ENCODE results near the gene SPAG16. TPM values are rescaled to one million over a fixed set of nuclear protein-coding genes. Genes with fewer than 3 reads are reported as not detected.

The SPAG16 gene
- total RNA-seq, 1 donor: 56.1 TPM

DNA sequence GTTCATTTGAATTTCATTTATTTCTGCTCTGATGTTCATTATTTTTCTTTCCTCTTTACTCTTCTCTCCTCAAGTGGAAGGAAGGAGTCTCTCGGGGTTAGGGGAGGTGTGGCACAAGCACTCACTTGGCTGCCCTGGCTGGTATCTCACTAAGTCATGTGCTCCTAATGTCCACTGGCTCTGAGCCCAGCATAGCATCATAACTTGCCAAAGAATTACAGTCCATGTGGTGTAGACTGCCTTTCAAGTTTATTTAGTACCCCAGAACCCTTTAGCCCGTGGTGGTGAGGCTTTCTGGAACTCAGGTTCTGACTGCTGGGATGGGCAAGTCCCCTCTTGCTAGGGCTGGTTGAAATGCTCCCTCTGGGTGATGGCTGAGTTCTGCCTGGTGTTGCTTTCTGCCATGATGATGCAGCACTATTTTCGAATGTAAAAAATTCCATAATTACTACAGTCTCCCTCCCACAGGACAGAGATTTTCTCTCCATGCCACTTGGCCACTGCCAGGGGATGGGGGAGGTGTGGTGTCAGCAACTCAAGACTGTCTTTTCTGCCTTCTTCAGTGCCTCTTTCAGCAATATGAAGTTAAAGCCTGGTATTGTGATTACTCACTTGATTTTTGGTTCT, 22.2 kb downstream of the SPAG16 start:
- DNase-seq (ENCODE audit: low read depth): peak; percentile 51
- H3K4me3 ChIP-seq (ENCODE audit: low read depth, low read length): no peak overlapping the region
- TF ChIP-seq, protein P1, sequence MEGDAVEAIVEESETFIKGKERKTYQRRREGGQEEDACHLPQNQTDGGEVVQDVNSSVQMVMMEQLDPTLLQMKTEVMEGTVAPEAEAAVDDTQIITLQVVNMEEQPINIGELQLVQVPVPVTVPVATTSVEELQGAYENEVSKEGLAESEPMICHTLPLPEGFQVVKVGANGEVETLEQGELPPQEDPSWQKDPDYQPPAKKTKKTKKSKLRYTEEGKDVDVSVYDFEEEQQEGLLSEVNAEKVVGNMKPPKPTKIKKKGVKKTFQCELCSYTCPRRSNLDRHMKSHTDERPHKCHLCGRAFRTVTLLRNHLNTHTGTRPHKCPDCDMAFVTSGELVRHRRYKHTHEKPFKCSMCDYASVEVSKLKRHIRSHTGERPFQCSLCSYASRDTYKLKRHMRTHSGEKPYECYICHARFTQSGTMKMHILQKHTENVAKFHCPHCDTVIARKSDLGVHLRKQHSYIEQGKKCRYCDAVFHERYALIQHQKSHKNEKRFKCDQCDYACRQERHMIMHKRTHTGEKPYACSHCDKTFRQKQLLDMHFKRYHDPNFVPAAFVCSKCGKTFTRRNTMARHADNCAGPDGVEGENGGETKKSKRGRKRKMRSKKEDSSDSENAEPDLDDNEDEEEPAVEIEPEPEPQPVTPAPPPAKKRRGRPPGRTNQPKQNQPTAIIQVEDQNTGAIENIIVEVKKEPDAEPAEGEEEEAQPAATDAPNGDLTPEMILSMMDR (IDR thresholded peaks at IDR 0.05; ENCODE audit: insufficient read depth, low read depth, low read length): no peak

DNA sequence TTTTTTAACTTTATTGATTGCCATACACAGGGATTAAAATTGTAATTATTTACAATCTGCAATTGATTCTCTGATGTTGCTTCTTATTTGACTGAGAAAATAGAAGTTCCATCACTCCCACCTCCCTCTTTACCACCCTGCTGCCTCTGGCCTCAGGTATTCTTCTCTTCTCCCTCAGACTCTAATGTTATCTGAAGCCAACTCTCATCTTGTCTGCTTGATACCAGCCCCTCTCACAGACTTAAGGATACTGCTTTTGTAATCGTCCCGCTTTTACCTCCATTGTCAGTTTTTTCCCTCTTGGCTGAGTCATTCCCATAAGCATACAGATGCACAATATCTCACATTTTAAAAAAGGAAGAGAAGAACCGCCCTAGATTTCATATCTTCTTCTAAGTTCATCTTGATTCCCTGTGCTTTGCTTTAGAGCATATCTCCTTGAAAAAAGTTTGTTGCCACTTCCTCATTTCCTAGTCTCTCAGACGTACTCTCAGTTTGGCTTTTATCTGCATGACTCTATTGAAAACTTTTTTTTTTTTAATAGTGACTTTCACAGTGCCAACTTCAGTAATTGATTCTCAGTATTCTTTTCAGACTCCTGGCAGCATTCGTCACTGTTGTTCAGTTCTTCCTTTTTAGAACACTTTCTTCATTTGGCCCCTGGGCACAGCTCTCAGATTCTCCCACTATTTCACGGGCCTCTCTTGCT, 31.1 kb downstream of the SPAG16 start:
- H3K4me3 ChIP-seq (ENCODE audit: low read depth, low read length): no peak overlapping the region
- DNase-seq (ENCODE audit: low read depth): no peak
- TF ChIP-seq, protein P1 (IDR thresholded peaks at IDR 0.05; ENCODE audit: insufficient read depth, low read depth, low read length): no peak

DNA sequence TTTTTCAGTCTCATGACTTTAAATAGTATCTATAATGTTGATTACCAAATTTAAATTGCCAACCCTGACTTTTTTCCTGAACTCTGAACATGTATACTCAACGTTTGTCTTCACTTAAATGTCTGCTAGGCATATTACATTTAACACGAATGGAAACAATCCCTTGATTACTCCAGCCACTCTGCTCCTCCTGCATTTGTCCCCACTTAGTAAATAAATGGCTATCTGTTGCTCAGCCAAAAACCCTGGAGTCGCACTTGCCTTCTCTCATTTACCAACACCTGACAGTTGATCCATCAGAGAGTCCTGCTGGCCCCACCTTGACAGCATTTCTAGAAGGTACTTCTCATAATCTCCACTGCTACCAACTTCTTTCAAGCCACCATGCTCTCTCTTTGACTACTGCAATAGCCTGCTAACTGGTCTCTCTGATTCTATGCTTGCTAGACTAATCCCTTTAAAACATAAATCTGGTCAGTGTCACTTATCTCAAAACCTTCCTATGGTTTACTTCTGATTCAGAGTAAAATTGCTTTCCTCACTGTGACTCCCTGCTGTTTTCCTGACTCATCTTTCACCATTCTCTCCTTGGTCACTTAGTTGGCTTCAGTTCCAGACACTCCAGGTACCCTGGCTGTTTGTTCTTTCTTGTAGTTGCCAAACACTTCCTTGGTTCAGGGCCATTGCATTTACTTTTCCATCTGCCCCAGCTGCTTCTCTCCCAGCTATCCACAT, 31.9 kb downstream of the SPAG16 start:
- no peak overlapping the region for H3K4me3 ChIP-seq (ENCODE audit: low read depth, low read length)
- no peak for DNase-seq (ENCODE audit: low read depth)
- TF ChIP-seq, protein P1 (IDR thresholded peaks at IDR 0.05; ENCODE audit: insufficient read depth, low read depth, low read length): no peak

DNA sequence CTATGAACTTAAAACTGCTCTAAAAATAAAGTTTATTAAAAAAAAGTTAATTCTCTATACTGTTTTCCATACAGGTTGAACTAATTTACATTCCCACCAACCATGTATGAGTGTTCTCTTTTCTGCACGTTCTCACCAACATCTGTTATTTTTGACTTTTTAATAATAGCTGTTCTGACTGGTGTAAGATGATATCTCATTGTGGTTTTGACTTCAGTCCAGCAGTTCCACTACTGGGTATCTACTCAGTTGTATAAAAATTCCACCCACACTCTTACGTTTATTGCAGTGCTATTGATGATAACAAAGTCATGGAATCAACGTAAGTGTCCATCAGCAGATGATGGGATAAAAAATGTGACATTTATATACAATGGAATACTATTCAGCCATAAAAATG, 33.7 kb downstream of the SPAG16 start:
- peak; percentile 68 for DNase-seq (ENCODE audit: low read depth)
- TF ChIP-seq, protein P1 (IDR thresholded peaks at IDR 0.05; ENCODE audit: insufficient read depth, low read depth, low read length): no peak
- no peak overlapping the region for H3K4me3 ChIP-seq (ENCODE audit: low read depth, low read length)

DNA sequence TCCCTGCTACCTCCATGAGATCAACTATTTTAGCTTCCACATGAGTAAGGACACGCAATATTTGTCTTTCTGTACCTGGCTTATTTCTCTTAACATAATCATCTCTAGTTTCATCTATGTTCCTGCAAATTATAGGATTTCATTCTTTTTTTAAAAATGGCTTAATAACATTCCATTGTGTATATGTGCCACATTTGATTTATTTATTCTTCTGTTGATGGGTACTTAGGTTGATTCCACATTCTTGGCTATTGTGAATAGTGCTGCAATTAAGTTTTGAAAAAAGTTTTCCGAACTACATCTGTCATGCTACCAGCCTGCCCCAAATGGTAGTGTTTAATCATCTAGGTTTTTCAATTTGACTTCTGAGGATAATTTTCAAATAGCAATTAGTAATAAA, 36.3 kb downstream of the SPAG16 start:
- TF ChIP-seq, protein P1 (IDR thresholded peaks at IDR 0.05; ENCODE audit: insufficient read depth, low read depth, low read length): no peak
- no peak overlapping the region for H3K4me3 ChIP-seq (ENCODE audit: low read depth, low read length)
- DNase-seq (ENCODE audit: low read depth): no peak

DNA sequence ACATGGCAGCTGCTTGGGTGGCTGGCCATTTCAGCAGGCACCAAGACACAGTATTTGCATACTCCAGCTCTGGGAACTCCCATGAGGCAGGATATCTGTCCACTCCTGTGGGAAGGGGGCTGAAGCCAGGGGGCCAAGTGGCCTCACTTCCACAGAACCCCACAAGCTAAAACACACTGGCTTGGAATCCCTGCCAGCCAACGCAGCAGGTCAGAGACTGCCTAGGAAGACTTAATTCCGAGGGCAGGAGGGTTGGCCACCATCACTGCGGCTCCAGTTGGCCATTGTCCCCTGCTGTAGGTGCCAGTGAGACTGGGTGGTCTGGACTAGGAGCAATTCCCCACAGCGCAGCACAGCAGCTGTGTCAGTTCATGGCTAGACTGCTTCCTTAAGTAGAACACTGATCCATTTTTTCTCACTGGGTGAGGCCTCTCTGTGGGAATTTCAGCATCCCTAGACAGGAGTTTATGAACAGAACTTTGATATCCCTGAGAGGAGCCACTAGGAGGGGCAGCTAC, 52.0 kb downstream of the SPAG16 start:
- no peak for DNase-seq (ENCODE audit: low read depth)
- TF ChIP-seq, protein P1 (IDR thresholded peaks at IDR 0.05; ENCODE audit: insufficient read depth, low read depth, low read length): no peak
- H3K4me3 ChIP-seq (ENCODE audit: low read depth, low read length): no peak overlapping the region

Data from fibroblast of villous mesenchyme (primary cell).